NCI-H510A (cell line): ENCODE results near the gene KREMEN2.

Experiments used
- DNase-seq: peaks from one replicate; lab custom pipeline; 2025; lab: John Stamatoyannopoulos, UW

Gene KREMEN2

DNA sequence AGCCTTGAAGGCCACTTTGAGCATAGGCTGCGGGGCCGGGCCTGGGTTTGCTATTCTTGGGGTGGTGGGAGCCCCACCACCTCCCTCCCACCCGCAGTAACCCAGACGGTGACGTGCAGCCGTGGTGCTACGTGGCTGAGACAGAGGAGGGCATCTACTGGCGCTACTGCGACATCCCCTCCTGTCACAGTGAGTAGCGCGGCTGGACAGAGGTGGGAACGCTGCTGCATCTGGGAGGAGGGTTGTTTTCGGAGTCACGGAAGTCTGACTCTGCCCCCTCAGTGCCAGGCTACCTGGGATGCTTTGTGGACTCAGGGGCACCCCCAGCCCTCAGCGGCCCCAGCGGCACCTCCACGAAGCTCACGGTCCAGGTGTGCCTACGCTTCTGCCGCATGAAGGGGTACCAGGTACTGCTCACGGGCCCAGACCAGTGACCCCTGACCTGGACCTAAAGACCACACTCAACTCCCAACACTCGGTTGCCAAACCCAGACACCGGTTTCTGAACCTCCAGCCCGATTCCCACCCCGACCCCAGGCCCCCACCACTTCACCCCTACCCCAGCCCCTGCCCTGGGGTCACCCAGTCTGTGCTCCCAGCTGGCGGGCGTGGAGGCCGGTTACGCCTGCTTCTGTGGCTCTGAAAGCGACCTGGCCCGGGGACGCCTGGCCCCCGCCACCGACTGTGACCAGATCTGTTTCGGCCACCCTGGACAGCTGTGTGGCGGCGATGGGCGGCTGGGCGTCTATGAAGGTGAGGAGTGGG, 2.1 kb downstream of the KREMEN2 start:
- no peak for DNase-seq

DNA sequence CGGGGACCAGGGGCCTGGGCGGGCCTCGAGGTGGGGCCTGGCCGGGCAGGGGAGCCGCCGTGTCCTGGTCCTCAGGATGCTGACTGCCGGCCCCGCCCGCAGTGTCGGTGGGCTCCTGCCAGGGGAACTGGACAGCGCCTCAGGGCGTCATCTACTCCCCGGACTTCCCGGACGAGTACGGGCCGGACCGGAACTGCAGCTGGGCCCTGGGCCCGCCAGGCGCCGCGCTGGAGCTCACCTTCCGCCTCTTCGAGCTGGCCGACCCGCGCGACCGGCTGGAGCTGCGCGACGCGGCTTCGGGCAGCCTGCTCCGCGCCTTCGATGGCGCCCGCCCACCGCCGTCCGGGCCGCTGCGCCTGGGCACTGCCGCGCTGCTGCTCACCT, 2.7 kb downstream of the KREMEN2 start:
- DNase-seq = no peak

DNA sequence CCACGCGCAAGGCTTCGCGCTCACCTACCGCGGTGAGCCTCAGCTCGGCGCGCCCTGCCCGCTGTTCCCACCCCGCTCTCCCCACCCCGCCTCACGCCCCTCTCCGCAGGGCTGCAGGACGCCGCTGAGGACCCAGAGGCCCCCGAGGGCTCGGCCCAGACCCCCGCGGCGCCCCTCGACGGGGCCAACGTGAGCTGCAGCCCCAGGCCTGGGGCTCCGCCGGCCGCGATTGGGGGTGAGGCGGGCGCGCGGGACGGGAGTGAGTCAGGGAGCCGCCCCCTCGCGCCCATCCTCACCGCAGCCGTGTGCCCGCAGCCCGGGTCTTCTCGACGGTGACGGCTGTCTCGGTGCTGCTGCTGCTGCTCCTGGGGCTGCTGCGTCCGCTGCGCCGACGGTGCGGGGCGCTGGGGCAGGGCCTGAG, 3.1 kb downstream of the KREMEN2 start:
- DNase-seq = no peak

DNA sequence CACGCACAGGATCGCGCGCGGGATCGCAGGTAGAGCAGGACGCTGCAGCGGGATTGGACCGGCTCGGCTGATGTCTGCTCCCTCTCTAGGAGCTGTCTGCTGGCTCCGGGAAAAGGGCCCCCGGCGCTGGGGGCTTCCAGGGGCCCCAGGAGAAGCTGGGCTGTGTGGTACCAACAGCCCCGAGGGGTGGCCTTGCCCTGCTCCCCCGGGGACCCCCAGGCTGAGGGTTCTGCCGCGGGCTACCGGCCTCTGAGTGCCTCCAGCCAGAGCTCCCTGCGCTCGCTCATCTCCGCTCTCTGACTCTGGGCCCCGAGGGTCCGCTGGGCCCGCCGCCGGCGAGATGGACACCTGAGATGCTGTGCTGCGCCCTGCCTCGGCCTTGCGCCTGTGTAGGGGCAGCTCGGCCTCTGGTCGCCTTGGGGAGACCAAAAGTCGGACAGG, 3.7 kb downstream of the KREMEN2 start:
- DNase-seq = no peak

DNA sequence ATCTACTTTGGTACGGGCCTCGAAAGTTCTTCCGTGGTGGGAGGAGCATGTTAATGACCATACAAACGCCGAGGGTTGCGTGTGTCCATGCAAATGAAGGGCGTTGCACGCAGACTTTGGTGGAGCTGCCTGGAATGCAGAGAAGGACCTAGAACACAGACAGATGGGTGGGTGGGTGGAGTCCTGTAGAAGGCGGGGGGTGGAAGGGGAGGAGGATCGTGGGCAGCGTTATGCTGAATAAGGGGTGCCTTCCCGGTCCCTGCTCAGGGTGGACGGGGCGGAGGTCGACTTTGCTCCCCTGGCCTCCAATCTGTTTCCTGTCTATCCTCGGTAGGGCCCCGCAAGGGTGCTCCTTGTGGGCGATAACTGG, 4.3 kb downstream of the KREMEN2 start:
- no peak for DNase-seq

DNA sequence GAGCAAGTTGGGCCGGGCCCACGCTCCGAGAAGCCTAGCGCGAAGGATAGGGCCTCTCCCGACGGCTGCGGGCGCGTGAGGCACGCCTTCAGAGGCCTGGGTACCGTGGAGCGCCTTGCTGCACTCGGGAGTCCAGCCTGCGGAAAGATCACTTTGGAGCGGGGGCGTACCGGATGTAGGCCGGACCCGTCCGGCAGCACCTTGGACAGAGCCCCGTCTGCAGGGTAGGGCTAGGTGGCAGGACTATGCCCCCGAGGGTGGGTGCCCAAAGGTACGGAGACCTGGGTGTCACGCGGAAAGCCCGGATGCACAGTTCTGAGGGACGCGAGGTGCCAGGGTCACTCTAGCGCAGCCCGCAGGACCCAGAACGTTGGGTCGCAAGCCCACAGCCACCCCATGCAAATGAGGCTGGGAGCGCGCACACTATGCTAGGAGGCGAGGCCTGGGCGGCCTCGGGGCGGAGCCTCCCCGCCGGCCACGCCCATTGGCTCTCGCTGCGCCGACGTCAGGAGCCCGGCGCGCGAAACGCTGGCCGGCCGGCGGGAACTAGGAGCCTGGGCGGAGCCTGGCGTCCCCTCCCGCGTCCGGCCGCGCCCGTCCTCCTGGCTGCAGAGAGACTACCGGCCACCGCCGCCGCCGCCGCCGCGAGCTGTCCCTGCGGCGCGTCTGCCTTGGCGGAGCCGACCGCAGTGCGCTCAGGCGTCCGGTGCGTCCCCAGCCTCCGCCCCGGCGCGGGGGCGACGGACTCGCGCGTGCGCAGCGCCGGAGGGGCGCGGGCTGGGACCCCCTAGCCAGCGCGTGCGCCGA, 4.9 kb downstream of the KREMEN2 start, which contains the start of gene PAQR4:
TSS of gene PAQR4 (plus strand) at position 611 of the 807 bp plus-strand sequence. CDS start 327 bp downstream, outside the sequence.
- DNase-seq = peak; percentile 63

DNA sequence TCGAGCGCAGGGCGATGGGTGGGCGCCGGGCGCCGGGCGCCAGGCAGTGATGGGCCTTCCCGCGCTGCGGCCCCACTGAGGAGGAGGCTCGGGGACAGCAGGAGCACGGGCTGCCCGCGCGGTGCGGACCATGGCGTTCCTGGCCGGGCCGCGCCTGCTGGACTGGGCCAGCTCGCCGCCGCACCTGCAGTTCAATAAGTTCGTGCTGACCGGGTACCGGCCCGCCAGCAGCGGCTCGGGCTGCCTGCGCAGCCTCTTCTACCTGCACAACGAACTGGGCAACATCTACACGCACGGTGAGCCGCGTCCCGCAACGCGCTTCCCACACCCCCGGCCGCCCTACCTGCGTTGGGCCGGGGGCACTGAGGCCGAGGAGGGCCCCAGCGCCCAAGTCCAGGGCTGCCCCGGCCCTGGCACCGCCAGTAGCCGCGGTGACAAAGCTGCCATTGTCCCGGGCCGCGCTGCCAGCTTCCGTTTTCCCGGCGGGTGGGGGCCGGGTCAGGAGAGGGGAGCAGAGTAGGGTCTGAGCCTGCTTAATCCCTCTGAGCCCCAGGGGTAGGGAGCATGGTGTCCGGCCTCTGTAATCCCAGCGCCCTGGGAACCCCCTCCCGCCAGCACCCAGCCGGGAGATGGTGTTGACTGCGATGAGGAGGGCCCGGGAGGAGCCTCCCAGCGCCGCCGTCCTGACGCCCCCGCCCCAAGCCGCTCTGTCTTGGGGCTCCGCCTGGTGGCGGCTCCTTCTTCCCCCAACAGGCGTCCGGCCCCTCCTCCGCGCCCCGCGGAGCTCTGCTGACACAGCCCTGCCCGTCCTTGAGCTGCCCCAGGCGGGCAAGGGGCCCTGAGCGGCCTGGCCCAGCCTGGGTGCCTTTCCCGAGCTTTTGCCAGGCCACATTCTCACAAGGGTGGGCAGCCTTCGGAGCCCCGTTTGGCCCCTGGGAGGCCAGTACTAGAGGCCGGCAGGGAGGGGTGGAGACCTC, 5.8 kb downstream of the KREMEN2 start:
- DNase-seq = no peak

DNA sequence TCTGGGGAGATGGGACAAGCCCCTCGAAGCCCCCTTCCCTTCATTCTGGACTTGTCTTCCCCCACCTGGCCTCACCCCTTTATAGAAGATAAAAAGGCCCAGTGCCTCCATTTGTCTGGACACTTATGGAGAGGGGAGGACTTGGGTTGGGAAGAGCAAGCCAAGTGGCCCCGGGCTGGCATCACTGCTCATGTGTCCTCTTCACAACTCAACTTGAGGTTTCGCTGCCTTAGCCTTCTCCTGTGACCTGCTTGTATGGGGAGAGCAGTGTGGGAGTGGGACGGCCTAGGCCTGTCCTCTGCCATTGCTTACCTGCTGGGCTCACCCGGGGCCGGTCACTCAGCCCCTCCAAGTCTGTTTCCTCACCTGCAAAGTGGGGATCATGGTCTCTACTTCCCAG, 6.5 kb downstream of the KREMEN2 start:
- DNase-seq = no peak

DNA sequence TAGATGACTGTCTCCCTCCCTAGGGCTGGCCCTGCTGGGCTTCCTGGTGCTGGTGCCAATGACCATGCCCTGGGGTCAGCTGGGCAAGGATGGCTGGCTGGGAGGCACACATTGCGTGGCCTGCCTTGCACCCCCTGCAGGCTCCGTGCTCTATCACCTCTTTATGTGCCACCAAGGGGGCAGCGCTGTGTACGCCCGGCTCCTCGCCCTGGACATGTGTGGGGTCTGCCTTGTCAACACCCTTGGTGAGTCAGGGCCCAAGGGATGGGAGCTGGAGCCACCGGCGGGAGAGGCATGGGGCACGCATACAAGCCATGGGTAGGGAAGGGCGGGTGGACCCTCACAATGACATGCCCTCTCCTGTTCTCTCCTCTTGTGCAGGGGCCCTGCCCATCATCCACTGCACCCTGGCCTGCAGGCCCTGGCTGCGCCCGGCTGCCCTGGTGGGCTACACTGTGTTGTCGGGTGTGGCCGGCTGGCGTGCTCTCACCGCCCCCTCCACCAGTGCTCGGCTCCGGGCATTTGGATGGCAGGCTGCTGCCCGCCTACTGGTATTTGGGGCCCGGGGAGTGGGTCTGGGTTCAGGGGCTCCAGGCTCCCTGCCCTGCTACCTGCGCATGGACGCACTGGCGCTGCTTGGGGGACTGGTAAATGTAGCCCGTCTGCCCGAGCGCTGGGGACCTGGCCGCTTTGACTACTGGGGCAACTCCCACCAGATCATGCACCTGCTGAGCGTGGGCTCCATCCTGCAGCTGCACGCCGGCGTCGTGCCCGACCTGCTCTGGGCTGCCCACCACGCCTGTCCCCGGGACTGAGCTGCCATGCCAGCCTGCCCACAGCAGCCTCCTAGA, 7.3 kb downstream of the KREMEN2 start:
- no peak for DNase-seq

DNA sequence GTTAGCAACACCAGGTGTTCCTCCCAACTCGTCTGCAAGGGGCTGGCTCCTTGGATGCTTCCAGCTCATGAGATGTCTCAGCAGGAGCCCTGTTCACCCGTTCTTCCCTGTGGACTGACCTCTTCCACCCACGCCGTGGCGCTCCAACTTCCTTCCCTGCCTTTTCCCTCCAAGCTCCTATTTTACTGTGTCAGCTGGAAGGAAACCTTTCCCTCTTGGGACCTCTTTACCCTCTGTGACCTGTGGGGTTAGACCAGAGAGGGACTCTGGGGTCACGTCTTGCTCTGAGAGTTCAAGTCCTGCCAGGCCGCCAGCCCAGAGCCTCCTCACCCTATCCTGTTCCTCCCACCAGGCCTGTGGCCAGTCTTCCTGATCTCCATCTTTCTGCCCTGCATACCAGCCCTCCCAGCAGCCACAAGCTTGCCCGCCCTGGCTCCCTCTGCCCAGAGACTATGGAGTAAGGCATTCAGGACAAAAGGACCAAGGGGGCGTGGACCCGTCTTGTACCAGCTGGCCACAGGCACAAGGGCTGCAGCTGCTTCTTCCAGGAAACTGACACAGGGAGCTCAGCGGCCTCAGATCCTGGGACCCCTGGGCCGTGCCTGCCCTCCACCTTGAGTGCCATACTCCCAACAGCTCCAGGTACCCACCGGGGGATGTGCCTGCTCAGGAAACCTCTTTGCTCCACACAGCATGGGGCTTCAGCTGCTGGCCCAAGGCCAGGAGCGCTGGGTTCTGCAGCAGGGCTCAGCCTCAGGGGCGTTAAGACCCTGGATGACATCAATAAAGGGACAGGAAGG, 8.1 kb downstream of the KREMEN2 start:
- no peak for DNase-seq

DNA sequence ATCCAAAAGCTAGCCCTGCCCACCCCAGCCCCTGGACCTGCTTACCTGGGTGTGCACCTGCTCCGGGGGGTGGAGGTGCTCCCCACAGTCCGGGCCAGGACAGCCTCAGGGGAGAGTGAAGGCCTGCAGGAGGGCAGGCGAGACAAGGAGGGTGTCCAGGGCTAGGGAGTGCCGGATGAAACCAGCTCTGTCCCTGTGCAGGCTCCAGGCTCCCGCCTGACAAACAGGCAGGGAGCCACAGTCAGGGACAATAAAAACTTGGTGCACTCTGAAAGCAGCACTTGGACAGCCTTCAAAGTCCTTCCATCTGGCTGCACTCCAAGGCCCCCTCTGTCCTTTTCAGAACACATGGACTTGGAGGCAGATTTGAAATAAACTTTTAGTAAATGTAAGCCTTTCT, 9.0 kb downstream of the KREMEN2 start:
- no peak for DNase-seq

DNA sequence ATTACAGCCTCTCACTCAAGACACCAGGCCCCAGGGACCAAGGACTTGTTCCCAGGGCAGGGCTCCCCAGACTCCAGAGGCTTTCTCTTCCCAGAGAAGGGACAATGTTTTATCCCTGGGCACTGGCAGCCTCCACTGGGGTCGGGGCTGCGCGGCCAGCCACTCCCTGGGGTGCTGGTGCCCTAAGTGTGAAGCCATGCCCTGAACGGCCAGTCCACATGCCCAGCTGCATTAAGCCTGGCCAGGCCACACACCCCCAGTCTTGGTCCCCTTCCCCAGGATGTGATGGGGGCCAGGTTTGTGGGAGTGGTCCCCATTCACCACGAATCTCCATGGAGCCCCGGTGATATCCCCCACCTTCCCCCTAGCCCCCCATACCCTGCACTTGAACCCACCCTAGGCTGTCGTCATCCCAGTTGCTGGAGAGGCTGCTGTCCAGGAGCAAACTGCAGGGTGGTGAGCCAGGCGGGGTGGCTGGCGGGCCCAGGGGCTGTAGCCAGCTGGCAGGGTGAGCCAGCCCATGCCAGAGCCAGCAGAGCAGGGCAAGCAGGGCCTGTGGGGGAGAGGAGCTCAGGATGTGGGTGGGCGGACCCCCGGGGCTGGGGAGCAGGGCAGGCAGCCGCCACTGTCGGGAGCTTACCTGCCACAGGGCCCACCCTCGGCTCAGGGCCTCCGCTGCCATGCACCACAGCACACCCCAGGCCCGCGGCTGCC, 9.7 kb downstream of the KREMEN2 start:
- no peak for DNase-seq

DNA sequence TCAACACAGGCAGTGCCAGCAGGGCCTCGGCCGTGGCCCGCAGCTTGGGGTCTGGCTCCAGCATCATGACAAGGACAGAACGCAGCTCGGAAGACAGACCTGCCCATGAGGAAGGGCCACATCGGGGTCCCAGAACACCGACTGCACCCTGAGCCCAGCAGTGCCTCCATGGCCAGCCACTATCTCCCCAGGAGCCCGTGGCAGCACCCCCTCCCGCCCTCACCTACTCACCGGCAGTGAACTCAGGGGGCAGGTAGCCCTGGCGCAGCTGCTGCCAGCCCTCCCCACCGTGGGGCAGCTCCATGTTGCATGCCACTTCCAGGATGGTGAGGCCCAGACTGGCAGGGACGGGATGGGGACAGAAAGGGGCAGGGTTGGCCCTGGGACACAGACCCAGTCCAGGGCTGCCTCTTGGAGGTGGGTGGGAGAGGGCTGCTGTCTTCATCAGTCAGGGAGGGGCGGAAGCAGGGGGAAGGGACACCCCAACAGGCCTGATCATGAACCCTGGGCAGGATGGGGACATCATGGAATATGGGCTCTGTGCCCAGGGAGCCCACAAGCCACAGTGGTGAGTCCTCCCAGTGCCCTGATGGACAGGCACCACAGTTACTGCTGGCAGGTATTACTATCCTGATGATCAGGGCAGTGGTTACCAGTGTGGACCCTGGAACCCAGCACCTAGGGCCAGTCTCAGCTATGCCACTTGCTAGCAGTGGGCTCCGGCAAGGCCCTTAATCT, 10.4 kb downstream of the KREMEN2 start:
- no peak for DNase-seq

DNA sequence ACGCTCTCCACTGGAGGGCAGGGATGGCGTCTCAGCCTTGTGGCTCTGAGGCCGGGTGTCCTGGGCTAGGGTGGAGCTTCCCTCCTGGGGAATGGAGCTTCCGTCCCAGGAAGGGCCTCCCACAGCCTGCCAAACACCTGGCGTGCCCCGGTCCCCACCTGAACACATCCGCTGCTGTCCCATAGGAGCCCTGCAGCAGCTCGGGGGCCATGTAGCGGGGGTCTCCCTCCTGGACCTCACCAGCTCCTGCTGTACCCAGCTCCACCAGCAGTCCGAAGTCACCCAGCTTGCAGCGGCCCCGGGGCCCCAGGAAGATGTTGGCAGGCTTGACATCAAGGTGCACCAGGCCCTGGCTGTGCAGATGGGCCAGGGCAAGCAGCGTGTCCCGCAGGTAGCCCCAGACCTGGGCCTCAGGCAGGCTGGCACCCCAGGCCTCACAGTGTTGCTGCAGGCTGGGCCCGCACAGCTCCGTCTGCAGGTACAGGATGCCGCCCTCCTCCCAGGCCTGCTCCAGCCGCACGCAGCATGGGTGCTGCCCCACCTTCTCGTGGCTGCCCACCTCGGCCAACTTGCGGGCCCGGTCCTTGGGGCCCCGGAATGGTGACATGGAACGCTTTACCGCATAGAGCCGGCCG, 11.2 kb downstream of the KREMEN2 start:
- DNase-seq = no peak

DNA sequence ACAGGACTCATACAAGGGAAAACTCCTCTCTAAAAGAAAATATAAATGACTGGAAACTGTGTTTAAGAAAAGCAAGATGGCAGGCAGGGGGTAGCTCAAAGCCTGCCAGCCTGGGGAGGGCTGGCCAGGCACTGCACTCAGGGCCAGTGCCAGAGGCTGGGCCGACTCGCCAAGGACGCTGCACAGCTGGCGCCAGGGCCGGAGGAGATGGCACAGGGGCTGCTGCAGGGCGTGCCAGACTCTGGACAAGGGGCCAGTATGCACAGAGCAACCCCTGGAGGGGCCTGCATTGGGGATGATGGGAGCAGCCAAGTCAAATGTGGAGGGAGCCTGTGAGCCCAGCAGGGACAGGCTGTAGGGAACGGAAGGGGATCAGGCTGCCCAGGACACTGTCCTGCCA, 12.1 kb downstream of the KREMEN2 start:
- DNase-seq = no peak

DNA sequence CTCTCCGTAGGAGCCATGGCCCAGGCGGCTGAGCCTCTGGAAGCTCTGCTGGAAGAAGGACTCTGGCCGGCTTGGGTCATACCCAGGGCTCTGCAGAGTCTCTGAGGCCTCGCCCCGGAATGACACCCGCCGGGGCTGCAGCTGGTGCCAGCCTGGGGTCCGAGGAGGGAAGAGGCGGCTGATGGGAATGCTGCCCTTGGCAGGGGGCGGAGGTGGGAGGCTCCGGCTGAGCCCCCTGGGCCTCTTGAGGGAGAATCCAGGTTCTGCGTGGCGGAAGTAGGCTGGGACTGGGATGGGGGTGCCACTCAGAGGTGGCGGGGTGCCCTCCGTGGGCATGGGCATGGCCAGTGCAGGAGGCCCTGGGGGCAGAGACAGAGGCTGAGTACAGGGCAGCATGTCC, 12.6 kb downstream of the KREMEN2 start:
- no peak for DNase-seq

DNA sequence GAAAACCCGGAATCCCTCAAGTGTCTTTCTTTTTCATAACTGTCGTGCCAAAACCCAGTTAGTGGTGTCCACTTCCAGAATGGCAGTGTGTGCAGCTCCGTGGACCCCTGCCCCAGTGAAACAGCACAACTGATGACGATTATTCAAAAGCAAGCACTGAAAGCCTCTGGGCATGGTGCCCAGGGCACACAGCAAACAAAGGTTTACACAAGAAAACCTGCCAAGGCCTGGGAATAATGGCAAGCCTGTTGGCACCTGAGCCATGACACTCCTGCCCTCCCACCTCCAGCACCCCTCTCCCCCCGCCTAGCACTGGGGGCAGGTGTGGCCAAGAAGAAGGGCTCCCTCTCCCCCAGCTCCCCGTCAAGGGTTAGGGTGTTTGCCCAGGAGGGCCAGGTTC, 13.4 kb downstream of the KREMEN2 start:
- DNase-seq = no peak

DNA sequence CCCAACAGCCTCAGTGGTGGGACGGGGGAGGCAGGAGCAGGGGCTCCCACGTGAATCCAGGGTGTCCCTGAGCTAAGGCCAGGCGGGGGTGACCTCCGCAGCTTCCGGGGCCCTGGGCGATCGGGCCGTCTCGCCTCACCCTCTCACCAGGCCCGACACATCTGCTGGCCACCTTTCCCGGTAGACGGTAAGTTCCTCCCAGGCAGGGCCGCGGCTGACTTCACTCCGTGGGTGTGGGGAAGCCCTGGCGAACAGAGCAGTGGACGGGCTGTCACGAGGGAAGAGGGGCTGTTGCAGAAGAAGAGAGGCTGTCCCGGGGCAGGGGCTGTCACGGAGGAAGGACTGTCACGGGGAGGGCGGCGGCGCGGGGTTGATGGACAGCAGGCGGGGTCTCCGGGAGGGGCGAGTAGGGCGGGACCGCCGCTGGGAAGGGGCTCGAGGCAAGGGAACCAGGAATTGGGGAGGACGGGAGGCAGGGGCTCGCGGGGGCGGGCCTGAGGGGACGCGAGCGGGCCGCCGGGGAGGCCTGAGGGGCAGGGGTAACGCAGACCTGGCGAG, 15.7 kb downstream of the KREMEN2 start:
- no peak for DNase-seq
